Coronary artery (tissue), 2 donors: Measurements from ENCODE around the gene TTPAL.

Experiments used
- DNase-seq: peaks from one replicate; pipeline ENCODE4 v3.0.0-alpha.2; 2017; ENCODE audit warnings: low spot score
- H3K27ac ChIP-seq, 2 donors: fragments of 200-600 bp; sonication (generic); one replicate each; pipeline ENCODE4 v1.5.1; 2016 to 2019
- H3K4me3 ChIP-seq: fragments of 200-600 bp; sonication (generic); 2 replicates; pipeline ENCODE4 v1.5.1; 2016; ENCODE audit warnings: mild to moderate bottlenecking, moderate library complexity
- TF ChIP-seq, protein P1 (sequence below): fragments of 200-600 bp; sonication (generic); IDR thresholded peaks from one replicate; pipeline ENCODE4 v1.5.1; 2019; ENCODE audit warnings: antibody characterized with exemption

The TTPAL gene

DNA sequence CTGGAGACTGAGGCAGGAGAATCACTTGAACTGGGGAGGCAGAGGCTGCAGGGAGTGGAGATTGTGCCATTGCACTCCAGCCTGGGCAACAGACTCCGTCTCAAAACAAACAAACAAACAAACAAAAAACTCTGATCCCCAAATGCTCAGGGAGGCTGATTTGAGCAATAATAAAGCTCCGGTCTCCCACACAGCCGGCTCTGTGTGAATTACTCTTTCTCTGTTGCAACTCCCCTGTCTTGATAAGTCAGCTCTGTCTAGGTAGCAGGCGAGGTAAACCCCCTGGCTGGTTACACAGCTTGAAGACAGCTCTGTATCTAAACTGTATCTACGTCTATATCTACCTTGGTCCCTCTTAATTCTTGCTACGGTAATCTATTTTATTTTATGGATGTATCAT is 52.6 kb downstream of the TTPAL start:
- Histone ChIP-seq H3K27ac (no peak overlapping the region), H3K4me3 (no peak overlapping the region)
- TF ChIP-seq, protein P1, sequence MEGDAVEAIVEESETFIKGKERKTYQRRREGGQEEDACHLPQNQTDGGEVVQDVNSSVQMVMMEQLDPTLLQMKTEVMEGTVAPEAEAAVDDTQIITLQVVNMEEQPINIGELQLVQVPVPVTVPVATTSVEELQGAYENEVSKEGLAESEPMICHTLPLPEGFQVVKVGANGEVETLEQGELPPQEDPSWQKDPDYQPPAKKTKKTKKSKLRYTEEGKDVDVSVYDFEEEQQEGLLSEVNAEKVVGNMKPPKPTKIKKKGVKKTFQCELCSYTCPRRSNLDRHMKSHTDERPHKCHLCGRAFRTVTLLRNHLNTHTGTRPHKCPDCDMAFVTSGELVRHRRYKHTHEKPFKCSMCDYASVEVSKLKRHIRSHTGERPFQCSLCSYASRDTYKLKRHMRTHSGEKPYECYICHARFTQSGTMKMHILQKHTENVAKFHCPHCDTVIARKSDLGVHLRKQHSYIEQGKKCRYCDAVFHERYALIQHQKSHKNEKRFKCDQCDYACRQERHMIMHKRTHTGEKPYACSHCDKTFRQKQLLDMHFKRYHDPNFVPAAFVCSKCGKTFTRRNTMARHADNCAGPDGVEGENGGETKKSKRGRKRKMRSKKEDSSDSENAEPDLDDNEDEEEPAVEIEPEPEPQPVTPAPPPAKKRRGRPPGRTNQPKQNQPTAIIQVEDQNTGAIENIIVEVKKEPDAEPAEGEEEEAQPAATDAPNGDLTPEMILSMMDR, result no peak
- no peak for DNase-seq

DNA sequence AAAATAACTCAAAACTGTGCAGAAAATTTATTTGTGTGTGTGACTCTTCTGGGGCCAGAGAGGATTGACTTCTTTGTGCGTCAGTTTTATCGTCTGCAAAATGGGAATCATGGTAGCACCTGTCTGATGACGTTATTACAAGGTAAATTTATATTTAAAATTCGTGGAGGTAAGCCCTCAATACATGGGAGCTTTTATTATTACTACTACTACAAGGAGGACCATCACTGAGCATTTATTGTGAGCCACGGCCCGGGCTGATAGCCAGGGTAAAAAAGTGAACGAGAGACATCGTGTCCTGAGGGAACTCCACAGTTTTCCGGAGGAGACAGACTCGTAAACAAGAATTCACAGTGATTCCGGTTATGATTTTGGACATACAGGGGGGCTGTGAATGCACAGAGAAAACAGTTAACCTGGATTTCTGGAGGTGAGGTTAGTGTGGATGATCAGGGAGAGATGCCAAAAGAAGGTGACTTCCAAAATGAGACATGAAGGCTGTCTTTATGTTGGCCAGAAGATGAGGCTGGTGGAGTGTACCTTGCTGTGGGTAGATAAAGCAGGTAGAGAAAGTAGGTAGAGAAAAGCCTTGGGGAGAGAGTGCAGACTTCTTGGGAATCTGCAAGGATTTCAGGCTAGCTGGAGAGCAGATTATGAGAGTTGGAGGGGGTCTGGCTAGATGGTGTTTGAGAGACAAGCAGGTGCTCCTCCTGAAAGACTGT is 56.7 kb downstream of the TTPAL start:
- Histone ChIP-seq H3K4me3 (peak overlapping the region; percentile 91), H3K27ac (peak overlapping the region; percentile 87)
- TF ChIP-seq, protein P1, result no peak
- no peak for DNase-seq

DNA sequence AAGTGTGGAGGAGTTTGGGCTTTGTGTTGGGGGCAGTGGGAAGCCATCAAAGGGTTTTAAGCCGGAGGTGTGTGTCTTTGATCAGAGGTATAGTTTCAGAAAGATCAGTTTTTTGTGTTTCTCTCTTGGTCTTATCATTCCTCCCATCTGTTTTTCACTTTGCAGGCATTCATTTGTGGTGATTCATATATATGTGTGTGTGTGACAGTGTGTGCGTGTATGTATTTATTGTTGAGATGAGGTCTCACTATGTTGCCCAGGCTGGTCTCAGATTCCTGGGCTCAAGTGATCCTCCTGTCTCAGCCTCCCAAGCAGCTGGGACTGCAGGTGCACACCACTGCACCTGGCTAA is 57.3 kb downstream of the TTPAL start:
- TF ChIP-seq, protein P1, result no peak
- Histone ChIP-seq H3K4me3 (peak overlapping the region; percentile 91), H3K27ac (peak overlapping the region; percentile 87)
- DNase-seq, result no peak

DNA sequence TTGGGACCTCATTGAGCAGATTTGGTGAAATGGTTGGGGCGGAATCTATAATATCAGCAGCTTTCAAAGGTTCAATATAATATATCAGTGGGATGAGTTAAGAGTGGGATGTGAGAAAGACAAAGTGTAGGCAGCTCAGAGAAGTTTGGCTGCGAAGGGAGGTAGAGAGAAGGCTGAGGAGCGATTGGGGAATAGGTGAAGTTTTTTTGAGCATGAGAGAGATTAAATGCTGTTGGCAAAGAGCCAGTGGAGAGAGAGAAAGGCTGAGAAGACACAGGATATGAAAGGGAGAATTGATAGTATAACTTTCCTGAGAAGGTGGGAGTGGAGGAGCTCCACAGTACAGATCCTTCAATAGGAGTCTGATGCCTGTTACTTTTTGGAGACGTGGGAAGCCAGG is 58.3 kb downstream of the TTPAL start:
- TF ChIP-seq, protein P1, result no peak
- H3K4me3 ChIP-seq, result no peak overlapping the region
- no peak overlapping the region for H3K27ac ChIP-seq
- no peak for DNase-seq

DNA sequence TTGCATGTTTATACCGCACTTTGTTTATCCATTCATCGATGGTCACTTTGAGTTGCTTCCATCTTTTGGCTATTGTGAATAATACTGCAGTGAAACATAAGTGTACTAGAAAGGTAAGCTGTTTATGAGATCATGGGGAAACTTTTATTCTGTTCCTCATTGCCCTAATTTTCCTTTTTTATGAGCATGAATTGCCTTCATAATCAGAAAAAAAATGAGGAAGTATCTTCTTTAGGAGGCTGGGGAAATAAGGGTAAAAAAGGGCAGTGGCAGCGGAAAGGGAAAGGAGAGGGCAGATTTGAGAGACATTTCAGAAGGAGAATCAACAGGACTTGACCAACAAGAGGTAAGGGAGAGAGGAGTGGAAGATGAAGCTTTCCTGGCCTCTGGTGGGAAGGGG is 60.5 kb downstream of the TTPAL start:
- TF ChIP-seq, protein P1, result no peak
- H3K27ac ChIP-seq, result peak overlapping the region in 1 of 2 donors; percentile 17
- no peak overlapping the region for H3K4me3 ChIP-seq
- no peak for DNase-seq

DNA sequence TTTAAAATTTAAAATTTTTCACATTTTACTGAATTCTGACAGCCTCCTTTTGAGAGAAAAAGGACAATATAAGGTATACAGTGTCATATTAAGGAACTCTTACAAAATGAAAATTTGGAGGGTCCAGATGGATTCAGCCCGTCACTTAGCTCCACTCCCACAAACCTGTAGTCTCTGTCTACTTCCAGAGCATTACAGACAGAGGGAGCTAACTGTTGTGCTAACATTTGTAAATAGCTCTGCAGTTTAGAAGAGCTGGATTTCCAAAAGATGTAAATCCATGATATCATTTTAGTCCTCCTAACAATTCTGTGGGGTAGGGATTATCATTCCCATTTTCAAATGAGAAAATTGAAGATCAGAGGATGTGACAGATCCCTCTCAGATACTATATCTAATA is 62.3 kb downstream of the TTPAL start:
- DNase-seq, result no peak
- H3K4me3 ChIP-seq, result no peak overlapping the region
- no peak overlapping the region for H3K27ac ChIP-seq
- TF ChIP-seq, protein P1, result peak; percentile 15

DNA sequence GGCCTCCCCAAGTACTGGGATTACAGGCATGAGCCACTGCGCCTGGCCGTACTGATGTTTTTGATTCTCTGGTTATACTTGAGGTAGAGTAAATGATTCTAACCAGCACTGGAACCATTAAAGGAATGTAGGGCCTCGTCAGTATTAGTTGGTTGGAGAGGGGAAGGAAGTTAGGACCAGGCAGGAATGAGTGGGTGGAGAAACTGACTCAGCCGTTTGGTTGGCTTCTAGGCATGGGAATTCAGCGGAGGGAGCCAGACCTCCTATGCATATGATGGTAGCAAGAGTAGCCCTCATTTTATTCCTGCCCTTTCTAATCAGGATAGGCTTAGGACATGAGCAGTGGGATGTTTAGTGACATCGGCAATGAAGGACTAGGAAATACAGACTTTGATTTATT is 65.2 kb downstream of the TTPAL start:
- H3K27ac ChIP-seq, result peak overlapping the region; percentile 13 to 49
- TF ChIP-seq, protein P1, result no peak
- DNase-seq, result no peak
- H3K4me3 ChIP-seq, result peak overlapping the region; percentile 5
